HG02840 (cell line): ENCODE data around the gene SLC22A3.
"Not testable (repeated sequence)": the region's sequence is repeated elsewhere in the genome, so short reads cannot be mapped to it uniquely, and the experiment has no call there.

Experiments
- ATAC-seq: cut with Tn5 transposase; IDR thresholded peaks from one replicate; pipeline ENCODE4 v1.9.1; 2021; ENCODE audit warnings: mild to moderate bottlenecking, moderate library complexity, moderate number of reproducible peaks; ENCODE audit not compliant: unreplicated experiment, low FRiP score

The SLC22A3 gene

GRCh38 chr6:160476056-160476455 lies 127.9 kb downstream of the SLC22A3 start:
- ATAC-seq: not testable (repeated sequence)

- ATAC-seq: not testable (repeated sequence)
Measured at GRCh38 chr6:160477072-160477471, 128.9 kb downstream of the SLC22A3 start.

GRCh38 chr6:160477901-160478300 lies 129.7 kb downstream of the SLC22A3 start:
- ATAC-seq: no peak

DNA sequence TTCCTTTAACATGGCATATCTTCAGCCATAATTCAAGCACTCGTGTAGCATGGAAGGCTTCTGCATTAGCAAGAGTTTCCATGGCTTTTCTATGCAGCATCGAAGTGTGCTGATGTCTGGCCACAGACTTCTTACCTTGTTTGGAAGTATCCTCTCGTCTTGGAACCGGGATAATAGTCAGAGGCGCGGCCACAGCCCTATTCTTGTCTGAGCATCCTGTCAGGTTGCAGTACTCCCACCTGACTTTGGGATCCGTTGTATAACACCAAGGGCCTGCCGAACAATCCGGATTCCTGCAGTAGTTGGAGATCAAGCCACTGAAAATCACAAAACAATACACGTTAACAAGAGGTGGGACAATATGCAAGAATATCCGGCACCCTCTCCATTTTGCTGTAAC lies 138.9 kb downstream of the SLC22A3 start:
- no peak for ATAC-seq

- ATAC-seq: no peak
Measured at GRCh38 chr6:160489091-160489490, 140.9 kb downstream of the SLC22A3 start.

- no peak for ATAC-seq
Measured at GRCh38 chr6:160494576-160494975, 146.4 kb downstream of the SLC22A3 start.

GRCh38 chr6:160500639-160501038 lies 152.5 kb downstream of the SLC22A3 start:
- ATAC-seq: no peak
